ENCODE measurements around the gene TTR.

DNA sequence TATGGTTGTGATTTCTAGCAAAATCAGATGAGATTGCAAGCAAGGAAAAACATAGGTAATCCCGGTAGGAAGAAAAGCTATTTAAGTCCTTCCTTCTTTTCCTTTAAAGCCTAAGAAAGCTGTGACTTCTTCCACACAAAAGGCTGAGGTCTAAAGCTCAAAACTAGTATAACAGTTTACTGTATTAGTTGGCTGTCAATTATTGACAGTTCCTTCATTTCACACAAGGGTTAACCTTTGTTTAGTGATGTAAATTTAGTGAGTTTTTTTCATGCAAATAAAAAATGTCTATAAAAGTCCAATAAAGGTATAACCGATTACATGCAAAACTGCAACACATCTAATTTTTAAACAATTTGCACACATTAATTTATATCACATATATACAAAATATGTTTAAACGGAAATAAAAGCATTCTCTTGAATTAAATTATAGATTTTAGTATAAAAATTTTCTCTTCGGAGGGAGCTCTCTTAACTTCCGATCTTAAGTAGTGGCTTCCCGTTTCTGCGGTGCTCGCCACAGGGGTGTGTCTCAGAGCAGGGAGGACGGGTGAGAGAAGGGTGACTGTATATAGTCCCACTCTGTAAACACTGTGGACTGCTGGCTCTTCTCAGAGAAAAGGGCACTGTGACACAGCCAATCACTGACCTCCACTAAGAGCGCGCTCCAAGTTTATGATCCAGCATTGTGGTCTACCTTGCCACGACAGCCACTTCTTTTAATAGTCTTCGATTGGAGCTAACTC, 33.4 kb downstream of the TTR start:
- TF ChIP-seq, protein P1, sequence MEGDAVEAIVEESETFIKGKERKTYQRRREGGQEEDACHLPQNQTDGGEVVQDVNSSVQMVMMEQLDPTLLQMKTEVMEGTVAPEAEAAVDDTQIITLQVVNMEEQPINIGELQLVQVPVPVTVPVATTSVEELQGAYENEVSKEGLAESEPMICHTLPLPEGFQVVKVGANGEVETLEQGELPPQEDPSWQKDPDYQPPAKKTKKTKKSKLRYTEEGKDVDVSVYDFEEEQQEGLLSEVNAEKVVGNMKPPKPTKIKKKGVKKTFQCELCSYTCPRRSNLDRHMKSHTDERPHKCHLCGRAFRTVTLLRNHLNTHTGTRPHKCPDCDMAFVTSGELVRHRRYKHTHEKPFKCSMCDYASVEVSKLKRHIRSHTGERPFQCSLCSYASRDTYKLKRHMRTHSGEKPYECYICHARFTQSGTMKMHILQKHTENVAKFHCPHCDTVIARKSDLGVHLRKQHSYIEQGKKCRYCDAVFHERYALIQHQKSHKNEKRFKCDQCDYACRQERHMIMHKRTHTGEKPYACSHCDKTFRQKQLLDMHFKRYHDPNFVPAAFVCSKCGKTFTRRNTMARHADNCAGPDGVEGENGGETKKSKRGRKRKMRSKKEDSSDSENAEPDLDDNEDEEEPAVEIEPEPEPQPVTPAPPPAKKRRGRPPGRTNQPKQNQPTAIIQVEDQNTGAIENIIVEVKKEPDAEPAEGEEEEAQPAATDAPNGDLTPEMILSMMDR (IDR thresholded peaks at IDR 0.05; ENCODE audit: insufficient read depth, low read depth, low read length), result no peak
- TF ChIP-seq EZH2 (IDR thresholded peaks at IDR 0.05; ENCODE audit: insufficient read depth, low read length), result no peak

Data from astrocyte (in vitro differentiated cells and primary cell).